HG03354 (cell line): ENCODE results near the gene PAEP.
"Not testable (repeated sequence)": the region's sequence is repeated elsewhere in the genome, so short reads cannot be mapped to it uniquely, and the experiment has no call there.

ENCODE experiments used
- ATAC-seq: cut with Tn5 transposase; IDR thresholded peaks from one replicate; pipeline ENCODE4 v1.9.1; 2021; ENCODE audit warnings: mild to moderate bottlenecking; ENCODE audit not compliant: unreplicated experiment, poor library complexity, severe bottlenecking

PAEP gene

GRCh38 chr9:135547756-135548736 is 13.5 kb upstream of the PAEP start:
- no peak for ATAC-seq

- not testable (repeated sequence) for ATAC-seq
These were observed 11.8 kb upstream of the PAEP start for GRCh38 chr9:135549478-135550343.

GRCh38 chr9:135550344-135550918 is 11.1 kb upstream of the PAEP start:
- no peak for ATAC-seq

- no peak for ATAC-seq
These were observed 10.5 kb upstream of the PAEP start for GRCh38 chr9:135551031-135551430.

GRCh38 chr9:135551456-135551855 is 10.1 kb upstream of the PAEP start:
- no peak for ATAC-seq

GRCh38 chr9:135552021-135552697 is 9.4 kb upstream of the PAEP start:
- no peak for ATAC-seq

GRCh38 chr9:135552698-135553171 is 8.8 kb upstream of the PAEP start:
- ATAC-seq = no peak

- no peak for ATAC-seq
These were observed 6.8 kb upstream of the PAEP start for GRCh38 chr9:135554718-135555117.

- no peak for ATAC-seq
These were observed 6.4 kb upstream of the PAEP start for GRCh38 chr9:135555203-135555602.

GRCh38 chr9:135555910-135556309 is 5.6 kb upstream of the PAEP start:
- ATAC-seq = no peak

- ATAC-seq = no peak
These were observed 1.9 kb upstream of the PAEP start for GRCh38 chr9:135559606-135560005.

GRCh38 chr9:135562235-135562745 is 734 bp downstream of the PAEP start:
- ATAC-seq = no peak

- no peak for ATAC-seq
These were observed 1.5 kb downstream of the PAEP start for GRCh38 chr9:135563039-135563476.

GRCh38 chr9:135563858-135564257 is 2.3 kb downstream of the PAEP start:
- ATAC-seq = no peak

- no peak for ATAC-seq
These were observed 3.6 kb downstream of the PAEP start for GRCh38 chr9:135565141-135565628.

- no peak for ATAC-seq
These were observed 4.1 kb downstream of the PAEP start for GRCh38 chr9:135565636-135566035.

- no peak for ATAC-seq
These were observed 5.0 kb downstream of the PAEP start for GRCh38 chr9:135566552-135566951.

GRCh38 chr9:135567311-135567710 is 5.8 kb downstream of the PAEP start:
- no peak for ATAC-seq

- no peak for ATAC-seq
These were observed 6.5 kb downstream of the PAEP start for GRCh38 chr9:135568026-135568425.
